Stimulated activated CD8-positive, alpha-beta memory T cell treated with anti-CD3 and anti-CD28 coated beads, Interleukin-15, amount 100 ng/mL, for 1 hour (primary cell): ENCODE data around the gene ERICH6.
A peak's percentile ranks its signal among the peaks of the same experiment; 100 is the strongest.

Source experiments
- DNase-seq: peaks from one replicate; pipeline ENCODE4 v3.0.0-alpha.2; 2020; ENCODE audit warnings: low read depth

Gene ERICH6

DNA sequence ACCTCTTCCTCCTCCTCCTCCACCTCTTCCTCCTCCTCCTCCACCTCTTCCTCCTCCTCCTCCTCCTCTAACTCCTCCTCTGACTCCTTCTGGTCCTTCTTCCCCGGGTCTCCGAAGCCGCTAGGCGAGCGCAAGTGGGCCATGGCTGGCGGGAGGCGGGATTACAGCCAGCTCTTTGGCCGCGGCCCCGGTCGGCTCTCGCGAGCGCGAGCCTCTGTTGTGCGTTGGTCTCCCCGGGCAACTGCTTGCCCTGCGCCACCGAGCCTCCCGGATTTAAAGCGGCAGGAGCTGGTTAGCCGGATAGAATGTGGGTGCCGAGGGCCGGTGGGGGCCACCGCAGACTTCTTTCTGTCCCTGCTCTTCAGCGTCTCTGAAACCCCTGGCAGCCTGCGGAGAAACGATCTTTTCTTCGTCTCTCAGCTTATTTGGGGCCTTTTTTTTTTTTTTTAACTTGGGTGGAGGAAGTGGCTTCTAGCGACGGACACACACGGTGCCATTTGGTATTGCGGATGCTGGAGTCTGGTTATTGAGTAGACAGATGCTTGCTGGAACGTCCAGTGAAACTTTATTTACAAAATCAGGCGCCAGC is at the start of gene ERICH6:
Gene ERICH6, minus strand, starts transcription at position 165 of the 589 bp plus-strand sequence. Its CDS starts 22 bp downstream, at position 143.
- DNase-seq = peak; percentile 60

DNA sequence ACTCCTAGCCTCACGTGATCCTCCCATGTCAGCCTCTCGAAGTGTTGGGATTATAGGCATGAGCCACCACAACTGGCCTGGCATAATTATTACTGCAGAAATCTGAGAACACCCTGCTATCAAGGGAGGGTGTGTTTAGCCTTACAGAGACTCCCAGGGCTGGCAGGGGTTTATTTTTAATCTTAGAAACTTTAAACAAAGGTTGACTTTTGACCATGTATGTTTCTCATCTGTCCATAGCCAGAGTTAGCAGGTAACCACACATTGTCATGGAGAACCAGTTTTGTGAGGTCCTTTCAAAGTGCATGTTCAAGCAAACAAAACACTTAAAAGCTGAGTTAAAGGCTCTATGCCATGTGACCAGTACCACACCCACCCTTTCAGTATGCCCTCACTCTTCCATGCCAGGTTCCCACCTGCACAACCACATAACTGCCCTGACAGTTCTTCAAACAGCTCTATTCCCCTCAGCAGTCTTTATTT is 48.1 kb upstream of the ERICH6 start:
- DNase-seq = no peak

DNA sequence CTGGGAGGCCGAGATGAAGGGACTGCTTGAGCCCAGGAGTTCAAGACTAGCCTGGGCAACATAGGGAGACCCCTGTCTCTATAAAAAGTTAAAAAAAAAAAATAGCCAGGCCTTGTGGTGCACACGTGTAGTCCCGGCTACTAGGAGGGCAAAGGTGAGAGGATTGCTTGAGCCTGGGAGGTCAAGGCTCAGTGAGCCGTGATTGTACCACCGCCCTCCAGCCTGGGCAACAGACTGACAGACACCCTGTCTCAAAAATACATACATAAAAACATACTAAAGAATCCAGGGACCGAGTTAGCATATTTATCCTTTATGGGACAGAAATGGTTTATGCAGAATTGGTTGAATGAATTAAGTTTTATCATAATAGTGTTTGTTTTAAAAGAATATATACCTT is 45.5 kb upstream of the ERICH6 start:
- no peak for DNase-seq

DNA sequence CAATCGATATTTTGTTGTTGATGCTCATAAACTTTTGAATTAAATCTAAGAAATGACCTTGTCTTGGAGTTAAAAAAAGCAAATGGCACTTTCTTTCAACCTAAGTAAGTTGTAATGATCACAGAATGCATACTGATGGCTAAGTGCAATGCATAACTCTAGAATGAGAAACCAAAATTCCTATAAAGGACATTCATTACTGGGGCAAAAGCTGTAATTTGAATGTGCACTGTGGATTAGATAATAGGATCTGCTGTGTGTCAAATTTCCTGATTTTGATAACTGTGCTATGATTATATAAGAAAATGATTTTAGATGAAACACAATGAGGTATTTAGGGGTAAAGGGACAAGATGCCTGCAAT is 44.9 kb upstream of the ERICH6 start:
- no peak for DNase-seq

DNA sequence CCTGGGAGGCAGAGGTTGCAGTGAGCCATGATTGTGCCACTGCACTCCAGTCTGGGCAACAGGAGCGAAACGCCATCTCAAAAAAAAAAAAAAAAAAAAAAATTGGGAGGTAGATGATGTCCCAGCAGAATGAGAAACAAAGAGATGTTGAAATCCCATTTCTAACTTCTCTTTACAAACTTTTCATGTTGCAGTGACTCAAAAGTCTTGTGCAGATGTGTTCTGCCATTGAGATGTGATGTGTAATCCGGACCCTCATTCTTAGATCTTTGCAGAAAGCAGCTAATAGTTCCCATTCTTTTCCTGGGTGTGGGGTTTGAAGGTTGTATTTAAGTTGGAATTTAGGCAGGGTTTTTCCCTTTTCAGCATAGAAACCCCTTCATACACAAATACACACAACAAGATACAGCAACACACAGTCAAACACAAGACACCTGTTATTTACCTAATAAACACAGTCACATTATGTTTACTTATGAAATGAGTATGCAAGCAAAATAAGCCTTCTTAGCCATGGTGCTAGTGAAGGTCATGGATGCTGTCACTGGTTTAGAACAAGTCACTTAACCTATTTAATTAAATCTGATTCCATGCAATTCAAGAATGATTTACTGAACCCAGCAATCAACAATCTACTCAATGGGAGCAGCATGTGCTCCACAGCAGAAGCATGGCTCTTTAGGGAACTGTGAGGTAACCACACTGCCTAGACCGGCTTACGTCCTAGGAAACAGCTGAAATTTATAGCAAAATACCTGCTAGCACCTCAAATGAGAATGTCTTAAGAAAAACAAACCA is 44.4 kb upstream of the ERICH6 start:
- DNase-seq = no peak

DNA sequence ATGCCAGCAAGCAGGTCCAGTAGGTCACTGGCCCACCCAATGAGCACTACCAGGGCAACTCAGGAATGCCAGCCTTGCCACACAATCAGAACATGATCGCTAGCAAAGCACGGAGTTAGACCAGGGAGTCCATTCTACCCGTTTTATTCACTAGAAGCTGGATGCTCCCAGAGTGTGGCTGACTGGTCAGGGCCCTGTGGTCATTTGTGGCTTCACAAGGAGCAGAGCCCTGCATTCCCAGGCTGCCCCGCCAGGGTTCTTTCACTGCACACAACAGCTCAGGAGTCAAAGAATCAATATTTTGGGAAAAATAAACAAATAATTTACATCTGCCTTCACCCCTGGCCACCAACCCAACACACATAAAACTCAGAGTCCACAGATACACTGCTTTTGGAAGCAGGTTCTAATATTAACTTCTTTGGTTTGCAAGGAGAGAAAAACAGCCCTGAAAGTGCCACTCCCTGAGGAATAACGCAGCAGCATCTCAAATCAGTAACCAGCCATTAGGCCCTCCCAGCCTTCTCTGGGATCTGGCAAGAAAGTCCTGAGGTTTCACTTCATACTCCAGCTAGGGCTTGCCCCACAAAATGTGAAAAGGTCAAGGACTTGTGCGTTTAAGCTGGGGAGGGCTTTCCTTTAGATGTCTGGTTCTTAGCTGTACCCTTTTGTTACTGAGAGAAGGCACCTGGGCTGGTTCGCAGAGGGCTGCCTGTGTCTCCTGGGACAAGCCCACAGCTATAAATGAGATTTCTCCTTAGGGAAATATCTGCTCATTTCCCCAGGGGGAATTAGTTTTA is 43.3 kb upstream of the ERICH6 start:
- DNase-seq = no peak

DNA sequence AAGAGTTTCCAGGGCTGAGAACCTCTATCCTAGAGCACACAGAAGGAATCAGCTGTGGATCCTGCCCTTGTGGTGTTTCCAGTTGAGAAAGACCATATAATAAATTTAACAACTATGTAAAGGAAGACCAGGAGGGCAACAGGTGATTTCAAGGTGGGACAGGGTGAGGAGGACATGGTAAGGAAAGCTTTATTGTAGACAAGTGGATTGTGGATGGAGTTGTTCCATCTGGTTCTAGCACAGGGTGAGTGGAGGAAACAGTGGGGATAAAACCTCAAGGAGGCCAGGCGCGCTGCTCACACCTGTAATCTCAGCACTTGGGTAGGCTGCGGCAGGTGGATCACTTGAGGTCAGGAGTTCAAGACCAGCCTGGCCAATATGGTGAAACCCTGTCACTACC is 42.1 kb upstream of the ERICH6 start:
- DNase-seq = no peak

DNA sequence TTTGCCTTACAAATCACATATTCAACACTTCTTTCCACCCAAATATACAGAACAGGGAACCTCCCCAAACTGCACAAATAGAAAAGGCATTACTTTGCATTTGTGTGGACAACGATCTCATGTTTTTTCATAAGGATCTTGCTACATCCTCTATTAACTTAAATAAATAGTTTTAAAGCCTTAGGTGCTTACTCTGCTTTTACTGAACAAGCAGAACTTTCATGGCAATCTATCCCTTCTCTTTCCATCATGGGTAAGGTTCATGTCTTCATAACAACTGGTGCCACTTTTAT is 41.1 kb upstream of the ERICH6 start:
- no peak for DNase-seq

DNA sequence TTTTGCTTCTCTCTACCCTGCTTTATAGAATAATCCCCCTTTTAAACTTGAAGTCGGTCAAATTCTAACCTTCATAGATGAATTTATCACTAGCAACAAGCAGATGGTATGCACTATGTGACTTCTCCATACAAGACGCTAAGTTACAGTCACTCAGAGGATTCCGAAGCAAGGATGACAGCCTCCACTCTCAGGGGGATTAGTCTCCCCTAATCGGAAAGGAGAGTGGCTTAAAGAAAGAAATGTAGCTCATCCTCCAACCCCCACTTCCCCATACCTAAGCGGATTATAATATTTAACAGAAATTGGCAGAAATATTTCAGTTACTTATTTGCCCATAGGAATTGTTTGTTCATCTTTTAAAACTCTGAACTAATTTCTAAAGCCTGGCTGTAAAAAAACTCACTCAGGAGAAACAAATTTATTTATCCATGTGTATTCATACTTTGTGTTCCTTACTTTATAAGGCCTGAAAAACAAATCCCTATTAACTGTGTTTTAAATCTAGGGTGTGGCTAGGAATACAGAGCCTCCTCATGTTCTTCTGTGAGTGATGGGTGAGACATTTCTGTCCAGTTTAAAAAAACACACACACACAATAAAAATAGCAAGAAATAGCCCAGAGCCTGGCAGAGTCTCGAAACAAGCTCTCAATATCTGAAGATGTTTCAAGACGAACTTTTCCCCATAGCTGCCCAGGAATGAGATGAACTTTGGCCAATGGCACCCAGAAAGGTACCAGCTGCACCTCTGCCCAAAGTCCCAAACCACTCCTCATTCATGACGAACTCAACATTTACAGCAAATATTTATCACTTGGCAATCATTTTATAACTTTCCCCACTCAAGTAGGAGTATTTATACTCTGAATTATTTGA is 40.6 kb upstream of the ERICH6 start:
- no peak for DNase-seq

DNA sequence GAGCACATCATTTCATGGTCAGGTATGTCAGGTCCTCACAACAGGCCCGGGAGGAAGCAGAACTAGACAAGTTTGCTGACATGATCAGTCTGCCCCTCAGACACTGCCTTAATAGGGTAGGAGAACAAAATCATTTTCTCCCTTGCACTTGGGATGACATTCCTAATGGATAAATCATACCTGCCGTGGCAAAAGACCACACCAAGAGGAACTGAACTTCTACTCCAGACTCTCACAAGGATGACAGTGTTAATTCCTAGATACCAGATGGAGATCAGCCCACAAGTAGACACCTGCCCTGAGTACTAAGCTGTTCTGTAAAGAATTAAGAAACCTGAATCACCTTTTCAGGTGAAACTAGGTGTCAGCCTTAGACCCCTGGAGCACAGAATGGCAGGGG is 39.8 kb upstream of the ERICH6 start:
- DNase-seq = no peak

DNA sequence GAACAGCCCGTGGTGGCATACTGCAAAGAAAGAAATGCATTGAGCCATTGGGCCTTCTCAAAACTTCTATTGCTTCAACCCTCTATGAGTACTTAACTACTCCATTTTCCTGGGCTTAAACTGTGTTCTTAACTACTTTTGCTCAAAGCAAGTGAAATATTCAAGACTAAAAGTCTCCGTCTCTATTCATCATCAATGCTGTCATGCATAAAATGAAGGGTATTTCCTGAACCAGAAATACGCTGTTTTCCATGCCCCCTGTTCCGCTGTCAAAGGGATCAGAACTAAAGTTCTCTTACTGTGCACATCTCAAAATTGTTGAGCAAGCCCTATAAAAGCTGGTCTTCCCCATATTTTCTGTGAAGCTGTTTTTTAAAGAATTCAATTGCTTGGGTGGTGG is 39.0 kb upstream of the ERICH6 start:
- DNase-seq = no peak

DNA sequence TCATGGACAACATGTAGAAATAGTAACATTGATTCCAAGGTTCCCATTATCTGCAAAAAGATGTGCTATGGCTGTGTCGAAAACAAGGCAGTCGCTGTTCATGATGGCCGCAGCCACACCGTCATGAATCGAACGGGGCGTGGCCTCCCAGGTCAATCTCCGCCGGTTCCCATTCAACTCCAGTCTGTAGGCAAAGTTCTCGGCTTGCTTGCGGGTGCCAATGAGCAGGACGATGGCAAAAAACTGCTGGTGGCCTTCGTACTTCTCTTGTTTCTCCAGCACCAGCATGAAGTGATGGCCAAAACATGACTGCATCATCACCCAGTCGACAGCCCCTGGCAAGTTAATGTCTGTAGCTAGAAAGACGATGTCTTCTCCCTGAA is 38.4 kb upstream of the ERICH6 start:
- DNase-seq = no peak

DNA sequence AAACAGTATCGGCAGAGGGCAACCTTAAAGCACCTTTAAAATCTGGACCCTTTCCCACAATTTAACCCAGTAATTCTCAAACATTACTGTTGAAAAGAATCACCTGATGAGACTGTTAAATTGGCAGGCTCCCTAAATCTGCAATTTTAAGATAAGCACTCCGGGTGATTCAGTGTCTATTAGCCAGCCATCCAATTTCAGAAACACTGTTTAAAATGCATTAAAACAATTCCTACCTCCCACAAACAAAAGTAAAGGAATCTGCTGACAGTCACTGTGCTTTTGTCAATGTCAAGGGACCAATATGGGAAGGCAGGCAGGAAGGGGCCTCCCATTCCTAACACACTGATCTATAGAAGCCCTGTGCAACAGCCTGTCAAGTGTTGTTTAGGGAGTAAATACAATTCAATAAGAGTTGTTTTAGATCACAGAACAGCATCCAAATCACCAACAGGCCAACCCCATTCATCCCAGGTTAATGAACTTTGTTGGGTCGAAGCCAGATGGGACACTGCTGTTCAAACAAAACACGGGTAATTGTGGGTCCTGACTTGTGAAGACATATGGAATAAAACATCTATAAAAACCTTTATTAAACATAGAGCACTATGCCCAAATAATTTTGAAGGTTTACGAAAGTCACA is 37.9 kb upstream of the ERICH6 start:
- DNase-seq = no peak

DNA sequence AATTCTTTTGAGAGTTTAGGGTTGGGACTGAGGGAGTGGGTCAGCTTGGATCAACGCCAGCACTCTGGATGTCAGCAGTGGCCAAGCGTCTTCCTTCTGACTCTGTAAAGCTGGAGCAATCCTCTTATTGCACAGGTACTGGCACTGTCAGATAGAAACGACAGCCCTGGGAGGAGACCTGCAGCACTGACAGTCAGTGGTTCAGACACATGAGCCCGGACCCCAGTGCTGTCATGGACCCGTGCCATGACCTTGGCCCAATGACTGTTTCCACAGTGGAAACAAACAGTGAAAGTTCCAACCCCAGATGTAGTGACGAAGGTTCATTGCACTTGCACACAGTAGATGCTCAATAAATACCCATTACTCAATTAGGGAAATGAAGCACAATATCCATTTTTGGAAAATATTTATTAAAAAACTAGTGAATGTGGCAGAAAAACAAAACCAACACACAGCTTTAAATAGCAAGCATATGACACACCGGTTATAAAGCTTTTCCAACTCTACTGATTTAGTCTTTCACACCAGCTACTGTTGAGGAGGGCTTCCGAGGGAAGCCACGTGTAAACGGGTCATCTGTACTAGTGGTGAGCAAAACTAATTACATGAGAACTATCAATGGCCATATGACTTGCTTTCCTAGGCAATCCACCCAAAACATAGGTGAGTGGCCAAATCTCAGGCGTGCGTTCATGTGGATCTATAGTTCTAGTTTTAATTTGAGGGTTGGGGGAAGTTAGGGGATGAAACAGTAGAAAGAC is 37.2 kb upstream of the ERICH6 start:
- DNase-seq = no peak

DNA sequence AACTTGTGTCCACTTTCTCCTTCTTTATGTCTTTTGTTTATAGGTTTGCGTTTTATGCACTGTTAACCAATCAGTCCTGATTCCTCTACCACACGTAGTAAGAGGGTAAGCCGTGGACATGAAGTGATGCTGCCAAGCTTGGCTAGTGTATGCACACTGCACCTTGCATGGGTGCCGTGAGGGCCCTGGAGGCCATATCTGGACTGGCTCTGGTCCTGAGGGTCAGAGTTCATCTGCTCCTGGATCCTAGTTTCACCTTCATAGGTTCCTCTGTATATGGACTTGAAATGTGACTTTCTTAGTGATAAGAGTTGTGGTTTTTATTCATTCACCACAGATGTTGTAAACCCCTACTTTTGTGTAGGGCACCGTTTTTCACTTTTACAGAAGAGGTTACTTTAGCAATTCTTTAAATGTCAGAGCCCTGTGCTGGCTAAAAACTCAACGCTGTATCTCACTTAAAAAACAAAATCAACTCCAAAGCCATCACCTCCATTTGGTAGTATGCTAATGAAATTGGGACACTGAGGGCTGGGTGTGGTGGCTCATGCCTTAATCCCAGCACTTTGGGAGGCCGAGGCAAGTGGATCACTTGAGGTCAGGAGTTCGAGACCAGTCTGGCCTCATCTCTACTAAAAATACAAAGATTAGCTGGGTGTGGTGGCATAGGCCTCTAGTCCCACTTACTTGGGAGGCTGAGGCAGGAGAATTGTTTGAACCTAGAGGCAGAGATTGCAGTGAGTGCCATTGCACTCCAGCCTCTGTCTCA is 36.3 kb upstream of the ERICH6 start:
- no peak for DNase-seq

DNA sequence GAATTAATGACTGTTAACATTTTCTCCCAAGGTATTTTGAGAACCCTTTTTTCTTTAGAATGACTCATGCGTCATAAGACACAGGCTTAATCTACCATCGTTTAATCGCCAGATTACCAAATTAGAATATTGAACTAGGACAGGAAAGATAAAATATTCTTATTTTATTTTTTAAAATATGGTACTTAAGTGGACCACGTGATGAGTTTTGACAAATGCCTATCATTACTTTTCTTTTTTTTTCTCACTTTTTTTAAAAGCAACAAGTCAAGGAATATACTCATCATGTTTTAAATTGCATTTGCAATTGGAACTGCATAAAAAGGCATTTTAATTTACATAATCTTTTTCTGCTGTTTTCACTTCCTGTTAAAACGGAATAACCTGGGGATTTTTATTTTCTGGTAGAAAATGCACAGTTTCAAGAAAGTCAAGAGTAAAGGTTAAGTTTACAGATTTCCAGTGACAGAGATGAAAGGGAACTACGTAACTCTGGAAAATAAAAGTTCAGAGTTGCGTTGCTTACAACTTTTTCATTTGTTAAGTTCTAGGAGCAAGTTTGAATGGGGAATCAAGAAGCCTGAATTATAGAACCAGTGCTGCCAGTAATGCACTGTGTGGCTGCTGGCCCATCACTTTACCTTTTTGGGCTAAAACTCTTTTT is 35.6 kb upstream of the ERICH6 start:
- no peak for DNase-seq

DNA sequence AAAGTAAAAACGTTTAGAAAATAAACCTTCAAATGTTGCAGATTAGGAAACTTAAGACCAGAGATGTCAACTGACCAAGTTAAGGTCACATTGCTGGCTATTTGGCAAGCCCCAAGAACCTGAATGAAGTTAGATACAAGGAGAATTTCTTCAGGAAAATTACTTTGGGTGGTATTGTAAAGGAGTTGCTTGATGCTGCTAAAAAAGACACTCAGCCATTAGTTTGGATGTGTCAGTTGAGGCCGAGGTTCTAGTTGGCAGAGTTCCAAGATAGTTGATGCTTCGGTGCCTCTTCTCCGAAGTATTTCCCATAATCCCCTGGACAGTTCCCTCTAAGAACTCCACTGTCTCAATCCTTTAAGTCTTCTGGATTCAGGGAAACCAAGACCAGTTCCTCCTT is 35.0 kb upstream of the ERICH6 start:
- no peak for DNase-seq

DNA sequence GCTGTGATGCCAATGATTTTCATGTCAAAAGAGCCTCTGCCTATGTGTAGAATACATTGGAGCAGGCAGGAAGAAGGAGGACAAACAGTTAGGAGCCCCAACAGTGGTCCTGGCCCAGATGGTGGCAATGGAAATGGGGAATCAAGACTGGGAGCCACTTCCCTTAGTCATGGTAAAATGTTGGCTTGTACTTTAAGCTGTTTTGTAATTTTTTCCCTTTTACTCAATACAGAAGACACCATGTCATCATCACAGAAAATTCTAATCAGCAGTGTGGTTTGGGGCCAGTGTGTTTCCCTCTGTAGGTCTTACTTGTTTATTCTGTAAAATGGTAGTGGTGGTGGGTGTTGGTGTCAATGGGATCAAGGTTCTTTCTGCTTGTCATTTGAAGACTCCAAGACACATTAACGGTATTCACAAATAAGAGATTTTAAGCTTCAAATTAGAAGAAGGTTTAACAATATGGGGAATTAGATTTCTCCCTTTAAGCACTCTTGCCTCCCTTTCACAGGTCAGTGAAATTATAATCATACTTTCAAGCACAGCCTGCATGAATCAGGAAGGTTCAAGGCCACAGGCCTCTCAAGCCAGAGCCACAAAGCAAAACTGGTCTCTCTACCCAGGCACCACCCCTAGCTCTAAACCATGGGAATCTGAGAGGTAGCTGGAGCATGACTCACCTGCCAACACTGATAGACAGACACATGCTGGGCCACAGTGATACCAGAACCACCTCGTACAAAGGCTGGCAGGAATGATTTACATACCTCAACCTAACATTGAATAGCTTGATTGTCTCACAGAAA is 34.4 kb upstream of the ERICH6 start:
- no peak for DNase-seq
